OCI-LY1 (cell line): ENCODE results near the gene HES1.

Experiments used
- H2AFZ ChIP-seq: fragments of 200-600 bp; sonication (generic), shearing (Covaris generic); 2 replicates; pipeline ENCODE4 v1.6.0; 2014; ENCODE audit warnings: antibody characterized with exemption, mild to moderate bottlenecking, low read length
- H3F3A ChIP-seq: fragments of 200-600 bp; sonication (generic), shearing (Covaris generic); 2 replicates; pipeline ENCODE4 v1.6.0; 2014; ENCODE audit warnings: mild to moderate bottlenecking, antibody characterized with exemption, low read length, moderate library complexity; ENCODE audit not compliant: insufficient read depth
- H3K27ac ChIP-seq: fragments of 200-600 bp; sonication (generic); 2 replicates; pipeline ENCODE4 v1.5.1; 2014; ENCODE audit warnings: low read length, mixed run types, mild to moderate bottlenecking, low read depth; ENCODE audit not compliant: poor library complexity, severe bottlenecking
- H3K27me3 ChIP-seq: fragments of 200-600 bp; sonication (generic); 2 replicates; pipeline ENCODE4 v1.6.0; 2014; ENCODE audit warnings: antibody characterized with exemption, mild to moderate bottlenecking, low read length, moderate library complexity; ENCODE audit not compliant: insufficient read depth
- H3K36me3 ChIP-seq: fragments of 200-600 bp; sonication (generic); 2 replicates; pipeline ENCODE4 v1.6.1; 2014; ENCODE audit warnings: mild to moderate bottlenecking, antibody characterized with exemption, low read length, moderate library complexity, mixed read lengths; ENCODE audit not compliant: insufficient read depth
- H3K4me1 ChIP-seq: fragments of 200-600 bp; sonication (generic); 2 replicates; pipeline ENCODE4 v1.5.1; 2014; ENCODE audit warnings: mild to moderate bottlenecking, low read length, moderate library complexity; ENCODE audit not compliant: insufficient read depth, severe bottlenecking
- H3K4me2 ChIP-seq: fragments of 200-600 bp; sonication (generic), shearing (Covaris generic); 2 replicates; pipeline ENCODE4 v1.6.1; 2014; ENCODE audit warnings: low read length
- H3K4me3 ChIP-seq: fragments of 200-600 bp; sonication (generic); 2 replicates; pipeline ENCODE4 v1.5.1; 2014; ENCODE audit warnings: low read length, low read depth, mild to moderate bottlenecking, mixed read lengths; ENCODE audit not compliant: poor library complexity, severe bottlenecking
- H3K79me2 ChIP-seq: fragments of 200-600 bp; shearing (Covaris generic); 2 replicates; pipeline ENCODE4 v1.6.1; 2016; ENCODE audit warnings: mixed run types, low read length, mixed read lengths; ENCODE audit not compliant: insufficient read depth
- H3K9ac ChIP-seq: fragments of 200-600 bp; sonication (generic), shearing (Covaris generic); 2 replicates; pipeline ENCODE4 v1.6.1; 2014; ENCODE audit warnings: mild to moderate bottlenecking, low read length, mixed read lengths
- H3K9me2 ChIP-seq: fragments of 200-600 bp; sonication (generic), shearing (Covaris generic); 2 replicates; pipeline ENCODE4 v1.6.1; 2014; ENCODE audit warnings: low read depth, mild to moderate bottlenecking, low read length, mixed read lengths
- H3K9me3 ChIP-seq: fragments of 200-600 bp; shearing (Covaris generic); 2 replicates; pipeline ENCODE4 v1.6.1; 2014; ENCODE audit warnings: low read length, mixed read lengths
- H4K20me1 ChIP-seq: fragments of 200-600 bp; sonication (generic), shearing (Covaris generic); 2 replicates; pipeline ENCODE4 v1.6.0; 2016; ENCODE audit warnings: mild to moderate bottlenecking, low read length; ENCODE audit not compliant: insufficient read depth
- CTCF ChIP-seq: fragments of 200-600 bp; sonication (generic), shearing (Covaris generic); IDR thresholded peaks from 2 replicates; pipeline ENCODE4 v1.5.1; 2017; ENCODE audit warnings: mild to moderate bottlenecking, antibody characterized with exemption, low read length, moderate library complexity, mixed read lengths
- EZH2 ChIP-seq: fragments of 200-600 bp; sonication (generic), shearing (Covaris generic); IDR thresholded peaks from 2 replicates; pipeline ENCODE4 v1.8.0; 2017; ENCODE audit warnings: borderline replicate concordance, mixed run types, mild to moderate bottlenecking, antibody characterized with exemption, low read length, moderate library complexity, mixed read lengths

Gene HES1

GRCh38 chr3:194142156-194142910, 6.4 kb downstream of the HES1 start:
- Histone ChIP-seq H3K4me1 (peaks cover 17% of the 10 kb centered on the region), H3K9ac (no peak overlapping the region; the same call in 1 of the 2 replicates), H3K4me2 (peak overlapping the region; percentile 59; the same call in 1 of the 2 replicates), H3K36me3 (no peaks in the 10 kb centered on the region), H4K20me1 (no peaks in the 10 kb centered on the region), H3K9me2 (no peaks in the 10 kb centered on the region), H3K27me3 (no peaks in the 10 kb centered on the region; the same call in 1 of the 2 replicates), H3K4me3 (peak overlapping the region; percentile 47), H3F3A (no peaks in the 10 kb centered on the region), H2AFZ (no peak overlapping the region), H3K79me2 (no peaks in the 10 kb centered on the region), H3K9me3 (no peaks in the 10 kb centered on the region), H3K27ac (no peak overlapping the region)
- TF ChIP-seq EZH2 (no peak), CTCF (no peak)

- Histone ChIP-seq H3K9ac (no peak overlapping the region), H3K36me3 (no peaks in the 10 kb centered on the region), H3K4me3 (no peak overlapping the region), H3K79me2 (no peaks in the 10 kb centered on the region), H3F3A (no peaks in the 10 kb centered on the region), H2AFZ (no peak overlapping the region), H3K9me2 (no peaks in the 10 kb centered on the region), H3K9me3 (no peaks in the 10 kb centered on the region), H3K4me1 (peaks cover 5% of the 10 kb centered on the region), H3K4me2 (no peak overlapping the region), H3K27ac (no peak overlapping the region), H3K27me3 (no peaks in the 10 kb centered on the region; the same call in 1 of the 2 replicates), H4K20me1 (no peaks in the 10 kb centered on the region)
- TF ChIP-seq EZH2: no peak
- TF ChIP-seq CTCF: no peak
Measured at GRCh38 chr3:194145702-194146101, 9.8 kb downstream of the HES1 start.

DNA sequence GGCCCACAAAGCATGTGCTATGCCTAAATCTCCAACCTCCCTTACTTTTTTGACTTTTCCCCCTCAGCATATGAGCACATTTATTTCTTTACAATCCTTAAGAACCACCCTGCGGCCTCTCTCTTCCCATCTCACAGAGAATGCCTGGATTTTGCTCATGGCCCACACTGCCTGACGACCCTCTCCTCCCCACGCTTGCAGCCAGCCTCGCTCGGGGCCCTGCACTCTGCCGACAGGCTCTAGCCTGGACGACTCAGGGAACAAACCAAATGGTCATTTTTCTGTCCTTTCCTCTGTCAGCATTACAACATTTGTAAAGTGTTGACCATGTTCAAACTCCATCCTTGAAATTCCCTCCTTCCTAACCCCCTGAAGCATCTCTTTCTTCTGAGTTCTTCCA, 11.7 kb downstream of the HES1 start:
- no peak for TF ChIP-seq EZH2
- TF ChIP-seq CTCF: no peak

More for the DNA sequence above, 11.7 kb downstream of the HES1 start:
- no peaks in the 10 kb centered on the region; the same call in 1 of the 2 replicates for H3K27me3 ChIP-seq
- H3K4me3 ChIP-seq: no peak overlapping the region
- no peaks in the 10 kb centered on the region for H3F3A ChIP-seq
- no peak overlapping the region for H2AFZ ChIP-seq
- no peak overlapping the region for H3K27ac ChIP-seq
- no peaks in the 10 kb centered on the region for H3K9me2 ChIP-seq
- H3K4me2 ChIP-seq: no peak overlapping the region
- no peak overlapping the region for H3K9ac ChIP-seq
- no peaks in the 10 kb centered on the region for H3K9me3 ChIP-seq
- H3K4me1 ChIP-seq: no peaks in the 10 kb centered on the region
- no peaks in the 10 kb centered on the region for H4K20me1 ChIP-seq
- H3K36me3 ChIP-seq: no peaks in the 10 kb centered on the region
- H3K79me2 ChIP-seq: no peaks in the 10 kb centered on the region
